HepG2 (cell line): ENCODE data around the gene GFRA4. TPM values are rescaled to one million over a fixed set of nuclear protein-coding genes. Genes with fewer than 3 reads are reported as not detected.

Source experiments
- ATAC-seq: fragments of 200-7000 bp; cut with Tn5 transposase; 3 replicates; pipeline ENCODE4 v1.9.1; 2020; ENCODE audit warnings: mild to moderate bottlenecking, moderate library complexity
- BruUV-seq: library from RNA; stranded (reverse); fragments of 400-500 nt; replicated peaks from 2 replicates; lab custom pipeline; 2021; lab: Mats Ljungman, UMichigan
- CTCF ChIA-PET: fragments of 300-600 bp; formaldehyde crosslinking; extraction: SDS; loops from one replicate; lab custom pipeline; 2021; ENCODE audit warnings: low total read pairs, inconsistent platforms, low intra/inter-chr PET ratio; lab: Yijun Ruan, JAX
- POLR2A ChIA-PET: fragments of 350-600 bp; sonication (Branson Sonifier 250); formaldehyde crosslinking; loops from one replicate; lab custom pipeline; 2020; ENCODE audit warnings: antibody characterized with exemption, inconsistent platforms; lab: Yijun Ruan, JAX
- DNase-seq: peaks from one replicate; pipeline ENCODE4 v3.0.0-alpha.2; 2015; ENCODE audit warnings: low spot score
- FAIRE-seq: peaks from 3 replicates; lab custom pipeline; 2011; peaks lifted over from hg19 to GRCh38; lab: Jason Lieb, UNC
- H2AFZ ChIP-seq: one replicate; pipeline ENCODE4 v1.6.1; 2011; ENCODE audit warnings: low read length, inconsistent platforms
- H3K27ac ChIP-seq: fragments of 300-600 bp; 3 replicates; pipeline ENCODE4 v1.8.0; 2011; ENCODE audit warnings: mixed run types, mild to moderate bottlenecking, mixed read lengths, low read length, inconsistent platforms; ENCODE audit not compliant: insufficient read depth; ENCODE audit errors: extremely low read length
- H3K27me3 ChIP-seq, 2 experiments: fragments of 200-600 bp in 1 of 2; 2 replicates in 1 of 2; 3 replicates in 1 of 2; pipeline versions ENCODE4 v1.6.0 to v1.8.0; 2011; ENCODE audit warnings: low read length in 2 of 2, mild to moderate bottlenecking in 2 of 2, moderate library complexity in 2 of 2, inconsistent platforms in 1 of 2; ENCODE audit not compliant: insufficient read depth in 2 of 2, control insufficient read depth in 1 of 2
- H3K36me3 ChIP-seq, 2 experiments: fragments of 200-600 bp in 1 of 2; replicated peaks in 1 of 2; 2 replicates in 1 of 2; 3 replicates in 1 of 2; pipeline versions ENCODE4 v1.5.1 to v1.8.0; 2011; ENCODE audit warnings: low read length in 2 of 2, inconsistent platforms in 1 of 2; ENCODE audit not compliant: insufficient read depth in 2 of 2, control insufficient read depth in 1 of 2
- H3K4me1 ChIP-seq: 2 replicates; pipeline ENCODE4 v1.5.1; 2012; ENCODE audit warnings: low read length, inconsistent platforms; ENCODE audit not compliant: insufficient read depth
- H3K4me2 ChIP-seq: 2 replicates; pipeline ENCODE4 v1.6.0; 2011; ENCODE audit warnings: low read depth, low read length, inconsistent platforms
- H3K4me3 ChIP-seq, 3 experiments: fragments of 200-600 bp in 1 of 3; sonication (generic), shearing (Covaris generic) in 1 of 3; replicated peaks in 1 of 3; 2 replicates each; pipeline ENCODE4 v1.5.1; 2011 to 2016; ENCODE audit warnings: low read length in 3 of 3, inconsistent platforms in 2 of 3, low read depth in 2 of 3, mild to moderate bottlenecking in 2 of 3, control low read depth in 1 of 3, mixed read lengths in 1 of 3; ENCODE audit not compliant: insufficient read depth in 1 of 3
- H3K79me2 ChIP-seq: one replicate; pipeline ENCODE4 v1.6.1; 2011; ENCODE audit warnings: low read length, inconsistent platforms; ENCODE audit not compliant: insufficient read depth
- H3K9ac ChIP-seq: 2 replicates; pipeline ENCODE4 v1.6.0; 2011; ENCODE audit warnings: mild to moderate bottlenecking, low read depth, low read length, inconsistent platforms; ENCODE audit not compliant: insufficient read depth
- H3K9me3 ChIP-seq: 2 replicates; pipeline ENCODE4 v1.5.1; 2012; ENCODE audit warnings: mild to moderate bottlenecking, low read length
- H4K20me1 ChIP-seq: 2 replicates; pipeline ENCODE4 v1.6.0; 2011; ENCODE audit warnings: inconsistent platforms, mild to moderate bottlenecking, low read length, moderate library complexity; ENCODE audit not compliant: insufficient read depth
- AGO2 ChIP-seq: fragments of 200-400 bp; formaldehyde crosslinking; optimal IDR thresholded peaks from 2 replicates; pipeline ENCODE3; 2017; ENCODE audit warnings: mild to moderate bottlenecking, low read depth, low read length, moderate library complexity
- HIC2 ChIP-seq: sonication (generic); formaldehyde crosslinking; IDR thresholded peaks from 2 replicates; pipeline ENCODE4 v1.9.0; 2022; ENCODE audit warnings: low read depth, missing genetic modification reagents
- HOXA3 ChIP-seq: sonication (generic); formaldehyde crosslinking; IDR thresholded peaks from 2 replicates; pipeline ENCODE4 v1.5.0; 2020; ENCODE audit warnings: missing genetic modification reagents
- RNF2 ChIP-seq: fragments of 450-650 bp; conservative IDR thresholded peaks from 2 replicates; pipeline ENCODE4 v1.6.1; 2016; ENCODE audit warnings: low read depth
- SALL1 ChIP-seq: sonication (generic); formaldehyde crosslinking; IDR thresholded peaks from 2 replicates; pipeline ENCODE4 v1.8.0; 2022; ENCODE audit warnings: mild to moderate bottlenecking, missing genetic modification reagents
- SP4 ChIP-seq: sonication (generic); formaldehyde crosslinking; IDR thresholded peaks from 2 replicates; pipeline ENCODE4 v1.8.1; 2023; ENCODE audit warnings: mild to moderate bottlenecking, missing genetic modification reagents
- ZBTB1 ChIP-seq: sonication (generic); formaldehyde crosslinking; IDR thresholded peaks from 2 replicates; pipeline ENCODE4 v1.4.0; 2020; ENCODE audit warnings: missing genetic modification reagents, borderline replicate concordance
- ZBTB3 ChIP-seq: sonication (generic); formaldehyde crosslinking; IDR thresholded peaks from 2 replicates; pipeline ENCODE4 v1.4.0; 2020; ENCODE audit warnings: low read depth, mild to moderate bottlenecking, moderate library complexity, missing genetic modification reagents, borderline replicate concordance
- ZNF543 ChIP-seq: sonication (generic); formaldehyde crosslinking; IDR thresholded peaks from 2 replicates; pipeline ENCODE4 v1.4.0; 2020; ENCODE audit warnings: mild to moderate bottlenecking, missing genetic modification reagents
- ZNF841 ChIP-seq: sonication (generic); formaldehyde crosslinking; IDR thresholded peaks from 2 replicates; pipeline ENCODE4 v1.8.1; 2023; ENCODE audit warnings: missing genetic modification reagents, borderline replicate concordance
- WGBS: methylation state at CpG from one replicate; pipeline ENCODE4 v1.1.6; 2017; ENCODE audit warnings: low lambda C conversion rate; 5-methylcytosine and 5-hydroxymethylcytosine counted together
- in situ Hi-C: cut with HindIII; loops from 2 replicates; pipeline ENCODE4 v1.10.0; 2017; ENCODE audit warnings: low pct_unique_long_range_greater_than_20kb; ENCODE audit not compliant: extremely low pct_ligation_motif_present
- intact Hi-C: fragments of 100-400 bp; cut with micrococcal nuclease; formaldehyde crosslinking; loops from one replicate; pipeline ENCODE4 v1.10.0; 2022; ENCODE audit not compliant: unreplicated experiment
- polyA plus RNA-seq, 8 experiments: library from polyadenylated mRNA; depleted of rRNA in 3 of 8; stranded (reverse) in 7 of 8; unstranded in 1 of 8; fragments of >200 nt; fragmentation: Illumina TruSeq in 4 of 8; extraction: Trizol in 4 of 8; gene quantifications; 2 replicates each; pipeline versions ENCODE4 v1.2.1 to v1.2.3, GENCODE V29; 2011 to 2016; ENCODE audit warnings: low read depth in 4 of 8, missing spikeins in 1 of 8, mixed read lengths in 1 of 8; ENCODE audit not compliant: insufficient read depth in 1 of 8
- total RNA-seq, 5 experiments: library from RNA; depleted of rRNA; stranded (reverse); fragments of >200 nt; fragmentation: Illumina TruSeq; extraction: Trizol; gene quantifications; 2 replicates each; pipeline ENCODE4 v1.2.3, GENCODE V29; 2016; ENCODE audit warnings: low read depth in 1 of 5
- TF ChIP-seq, protein P1 (sequence below): sonication (generic); formaldehyde crosslinking; IDR thresholded peaks from 2 replicates; pipeline ENCODE4 v1.4.0; 2020; ENCODE audit warnings: mild to moderate bottlenecking, missing genetic modification reagents

GFRA4 gene
- total and polyA plus RNA-seq, 2 of the 13 experiments (the other 11 are each of a cell fraction or from before 2014, with no cell fraction given): not detected

GRCh38 chr20:3614466-3614865 lies 48.7 kb downstream of the GFRA4 start:
- intact Hi-C loops: no loop called here
- no peak for DNase-seq
- H3K4me2 ChIP-seq: no peak overlapping the region
- no peak for FAIRE-seq
- no peak for ATAC-seq
- H4K20me1 ChIP-seq: no peaks in the 10 kb centered on the region
- in situ Hi-C loops: no loop called here
- ChIA-PET CTCF (no interaction called here), POLR2A (no interaction called here)
- TF ChIP-seq AGO2 (no peak), ZBTB3 (no peak), SALL1 (CRISPR knock-in tag) (no peak), ZNF841 (CRISPR knock-in tag) (no peak), ZNF543 (CRISPR knock-in tag) (no peak), SP4 (CRISPR knock-in tag) (no peak), ZBTB1 (CRISPR knock-in tag) (no peak), HIC2 (CRISPR knock-in tag) (no peak), RNF2 (no peak), HOXA3 (CRISPR knock-in tag) (no peak)
- TF ChIP-seq, protein P1, sequence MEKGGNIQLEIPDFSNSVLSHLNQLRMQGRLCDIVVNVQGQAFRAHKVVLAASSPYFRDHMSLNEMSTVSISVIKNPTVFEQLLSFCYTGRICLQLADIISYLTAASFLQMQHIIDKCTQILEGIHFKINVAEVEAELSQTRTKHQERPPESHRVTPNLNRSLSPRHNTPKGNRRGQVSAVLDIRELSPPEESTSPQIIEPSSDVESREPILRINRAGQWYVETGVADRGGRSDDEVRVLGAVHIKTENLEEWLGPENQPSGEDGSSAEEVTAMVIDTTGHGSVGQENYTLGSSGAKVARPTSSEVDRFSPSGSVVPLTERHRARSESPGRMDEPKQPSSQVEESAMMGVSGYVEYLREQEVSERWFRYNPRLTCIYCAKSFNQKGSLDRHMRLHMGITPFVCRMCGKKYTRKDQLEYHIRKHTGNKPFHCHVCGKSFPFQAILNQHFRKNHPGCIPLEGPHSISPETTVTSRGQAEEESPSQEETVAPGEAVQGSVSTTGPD (CRISPR knock-in tag): no peak
- BruUV-seq: no TSS peak
- no peaks in the 10 kb centered on the region for H3K79me2 ChIP-seq
- no peak overlapping the region for H2AFZ ChIP-seq
- H3K9ac ChIP-seq: no peak overlapping the region
- H3K4me3 ChIP-seq: no peak overlapping the region
- no peaks in the 10 kb centered on the region for H3K4me1 ChIP-seq
- H3K27me3 ChIP-seq: no peaks in the 10 kb centered on the region
- H3K27ac ChIP-seq: no peak overlapping the region
- over 99% methylated on average over 5 of the region's 5 CpGs for WGBS
- no peaks in the 10 kb centered on the region for H3K9me3 ChIP-seq
- peaks cover 7 to 19% of the 10 kb centered on the region in 2 experiments; a peak in 4 of 5 replicates for H3K36me3 ChIP-seq
